Measurements from ENCODE around the gene TMEM53. TPM values are rescaled to one million over a fixed set of nuclear protein-coding genes. Genes with fewer than 3 reads are reported as not detected.

TMEM53 gene
- total RNA-seq, 1 donor from 2014 or later, result 4.6 TPM

Other genes with a start within 250 kb of the TMEM53 start
- 18.1 and 19.9 TPM in 2 replicates for gene ARMH1, start 233 bp upstream of the TMEM53 start, total RNA-seq
- not detected in 2 replicates for gene RNU5D-1, start 56.7 kb upstream of the TMEM53 start, total RNA-seq
- 1.00 and 1.8 TPM in 2 replicates for gene KIF2C, start 65.4 kb upstream of the TMEM53 start, total RNA-seq
- gene RPS8, start 101.1 kb upstream of the TMEM53 start, total RNA-seq, result 3,767 and 4,240 TPM in 2 replicates
- gene BEST4, start 113.7 kb upstream of the TMEM53 start, total RNA-seq, result 0.49 and 0.62 TPM in 2 replicates
- gene PLK3, start 125.9 kb upstream of the TMEM53 start, total RNA-seq, result 63.0 and 82.0 TPM in 2 replicates
- not detected in 2 replicates for gene DYNLT4, start 132.9 kb upstream of the TMEM53 start, total RNA-seq
- 25.8 and 27.6 TPM in 2 replicates for gene BTBD19, start 134.0 kb upstream of the TMEM53 start, total RNA-seq
- gene PTCH2, start 168.8 kb upstream of the TMEM53 start, total RNA-seq, result 1.2 TPM in 2 replicates